ENCODE data around the gene AJAP1.

Gene AJAP1

GRCh38 chr1:4684864-4685522, 30.6 kb downstream of the AJAP1 start:
- DNase-seq = no peak

GRCh38 chr1:4685523-4685865, 31.1 kb downstream of the AJAP1 start:
- no peak for DNase-seq

GRCh38 chr1:4687943-4688342, 33.5 kb downstream of the AJAP1 start:
- DNase-seq = no peak

- no peak for DNase-seq
Observed at GRCh38 chr1:4689271-4689935, 35.0 kb downstream of the AJAP1 start.

GRCh38 chr1:4689941-4690635, 35.7 kb downstream of the AJAP1 start:
- DNase-seq = no peak

GRCh38 chr1:4690951-4691675, 36.7 kb downstream of the AJAP1 start:
- DNase-seq = no peak

- DNase-seq = no peak
Observed at GRCh38 chr1:4691766-4692405, 37.5 kb downstream of the AJAP1 start.

- no peak for DNase-seq
Observed at GRCh38 chr1:4692437-4692836, 38.0 kb downstream of the AJAP1 start.

- DNase-seq = no peak
Observed at GRCh38 chr1:4693331-4693730, 38.9 kb downstream of the AJAP1 start.

GRCh38 chr1:4693891-4694290, 39.5 kb downstream of the AJAP1 start:
- DNase-seq = no peak

- no peak for DNase-seq
Observed at GRCh38 chr1:4694492-4694891, 40.1 kb downstream of the AJAP1 start.

GRCh38 chr1:4695241-4695640, 40.8 kb downstream of the AJAP1 start:
- DNase-seq = no peak

- no peak for DNase-seq
Observed at GRCh38 chr1:4696161-4696745, 41.8 kb downstream of the AJAP1 start.

GRCh38 chr1:4696753-4697152, 42.3 kb downstream of the AJAP1 start:
- no peak for DNase-seq

GRCh38 chr1:4697801-4698200, 43.4 kb downstream of the AJAP1 start:
- no peak for DNase-seq

GRCh38 chr1:4698911-4699310, 44.5 kb downstream of the AJAP1 start:
- no peak for DNase-seq

- no peak for DNase-seq
Observed at GRCh38 chr1:4699376-4700301, 45.2 kb downstream of the AJAP1 start.

GRCh38 chr1:4700801-4701200, 46.4 kb downstream of the AJAP1 start:
- DNase-seq = no peak

GRCh38 chr1:4701276-4701675, 46.9 kb downstream of the AJAP1 start:
- no peak for DNase-seq

GRCh38 chr1:4702464-4702863, 48.1 kb downstream of the AJAP1 start:
- DNase-seq = no peak

- no peak for DNase-seq
Observed at GRCh38 chr1:4702932-4703331, 48.5 kb downstream of the AJAP1 start.

- DNase-seq = no peak
Observed at GRCh38 chr1:4703646-4704045, 49.2 kb downstream of the AJAP1 start.
